K562 (cell line): ENCODE results near the gene NKD1. TPM values are rescaled to one million over a fixed set of nuclear protein-coding genes. Genes with fewer than 3 reads are reported as not detected.

Experiments used
- ATF7 ChIP-seq: fragments of 450-650 bp; IDR thresholded peaks from 2 replicates; pipeline ENCODE4 v1.7.1; 2014; ENCODE audit warnings: mild to moderate bottlenecking, moderate library complexity
- NR2C2 ChIP-seq, 2 experiments: fragments of 200-800 bp in 1 of 2; sonication (Bioruptor generic) in 1 of 2; sonication (generic) in 1 of 2; formaldehyde crosslinking in 1 of 2; IDR thresholded peaks; 2 replicates each; pipeline versions ENCODE4 v1.6.1 to v1.8.0; 2016 to 2022; ENCODE audit warnings: mild to moderate bottlenecking in 1 of 2, missing compliant biosample characterization in 1 of 2, missing genetic modification characterization in 1 of 2, missing genetic modification reagents in 1 of 2
- NR3C1 ChIP-seq: sonication (generic); formaldehyde crosslinking; IDR thresholded peaks from 2 replicates; pipeline ENCODE4 v1.8.1; 2022; ENCODE audit warnings: missing genetic modification reagents
- RBM39 ChIP-seq: fragments of 200-400 bp; formaldehyde crosslinking; optimal IDR thresholded peaks from 2 replicates; pipeline ENCODE3; 2018; ENCODE audit warnings: low read depth, low read length
- ZNF318 ChIP-seq, 2 experiments: fragments of 450-650 bp; IDR thresholded peaks; 2 replicates each; pipeline ENCODE4 v1.6.1; 2016; ENCODE audit warnings: mild to moderate bottlenecking in 2 of 2, borderline replicate concordance in 1 of 2, low read depth in 1 of 2, moderate library complexity in 1 of 2
- polyA plus RNA-seq, 8 experiments: library from polyadenylated mRNA; depleted of rRNA in 4 of 8; stranded (reverse) in 5 of 8; unstranded in 3 of 8; fragments of >200 nt; fragmentation: Nextera tagmentation in 2 of 8; fragmentation: Illumina TruSeq in 1 of 8; extraction: Ambion mirVana in 2 of 8; extraction: Trizol in 1 of 8; gene quantifications; 2 replicates each; pipeline versions ENCODE4 v1.2.1 to v1.2.3, GENCODE V29; 2011 to 2014; ENCODE audit warnings: inconsistent platforms in 1 of 8, missing spikeins in 1 of 8
- total RNA-seq, 7 experiments: library from RNA; depleted of rRNA in 6 of 7; stranded (reverse); fragments of >200 nt in 6 of 7; fragmentation: Illumina TruSeq in 2 of 7; extraction: Trizol in 2 of 7; gene quantifications; 2 replicates each; pipeline versions ENCODE4 v1.2.1 to v1.2.3, GENCODE V29; 2011 to 2021; ENCODE audit warnings: low replicate concordance in 1 of 7

NKD1 gene
- total and polyA plus RNA-seq, 9 of the 15 experiments (the other 6 are each of a cell fraction or from before 2014, with no cell fraction given) = under 0.01 to 0.24 (median 0.04) TPM; not detected in 2

GRCh38 chr16:50565428-50565827, 17.2 kb downstream of the NKD1 start (continued):
- no peak for TF ChIP-seq NR2C2 (CRISPR knock-in tag; IDR thresholded peaks at IDR 0.05)
- TF ChIP-seq NR2C2 (tag; IDR thresholded peaks at IDR 0.05) = no peak
- TF ChIP-seq NR3C1 (CRISPR knock-in tag) = no peak
- TF ChIP-seq ZNF318 (IDR thresholded peaks at IDR 0.05; ENCODE audit: borderline replicate concordance in 1 of 2, low read depth in 1 of 2) = no peak
- no peak for TF ChIP-seq RBM39
- TF ChIP-seq ATF7 = no peak
